ENCODE measurements around the gene COL4A6.

COL4A6 gene

DNA sequence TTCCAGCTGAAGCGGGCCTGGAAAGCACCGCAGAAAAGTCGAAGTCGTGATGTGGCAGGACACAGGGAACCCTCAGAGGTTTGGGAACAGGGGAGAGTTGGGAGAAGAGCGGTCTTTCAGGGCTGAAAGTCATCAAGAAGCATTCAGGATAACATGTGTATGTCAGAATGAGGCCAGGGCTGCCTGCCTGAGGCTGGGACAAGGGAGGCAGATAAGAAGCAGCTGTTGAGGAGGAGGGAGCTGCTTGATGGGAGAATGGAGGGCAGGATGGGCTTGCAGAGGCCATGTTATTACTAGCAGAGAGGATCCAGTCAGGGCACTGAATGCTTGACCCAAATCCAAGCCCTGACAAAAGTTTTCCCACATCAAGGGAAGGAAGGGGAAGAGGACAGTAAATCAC is 214.6 kb downstream of the COL4A6 start:
- peak overlapping the region; percentile 47 for H2AK5ac ChIP-seq (ENCODE audit: low read length, severe bottlenecking)

DNA sequence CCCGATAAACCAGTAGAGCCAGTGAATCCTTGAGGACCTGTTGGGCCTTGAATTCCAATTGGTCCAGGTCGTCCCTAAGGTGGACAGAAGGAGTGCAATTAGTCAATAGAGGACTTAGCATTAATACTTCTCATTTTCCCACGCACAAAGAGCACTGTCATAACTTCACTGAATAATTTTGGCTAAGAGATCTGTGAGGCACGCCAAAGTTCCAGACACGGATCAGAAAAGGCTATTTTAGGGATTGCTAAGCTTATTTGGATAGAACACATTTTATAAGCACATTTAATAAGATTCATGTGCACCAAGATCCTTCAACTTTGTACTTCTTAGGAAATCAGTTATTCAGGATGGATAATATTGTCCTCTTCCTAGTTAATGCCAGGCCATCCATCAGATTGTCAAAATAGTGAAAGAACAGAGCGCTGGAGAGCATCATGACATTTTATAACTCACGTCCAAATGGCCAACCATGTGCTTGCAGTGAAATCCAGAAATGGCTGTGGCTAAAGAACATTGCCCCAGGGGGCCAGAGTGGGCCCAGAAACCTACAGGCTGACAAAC is 216.8 kb downstream of the COL4A6 start:
- H2AK5ac ChIP-seq (ENCODE audit: low read length, severe bottlenecking) = no peak overlapping the region
- no peaks in the 10 kb centered on the region for H3K9me3 ChIP-seq (ENCODE audit: control insufficient read depth, low read length)
- no peak overlapping the region for H4K8ac ChIP-seq (ENCODE audit: low read length)
- H2AFZ ChIP-seq (ENCODE audit: low read depth, low read length) = no peak overlapping the region
- no peak overlapping the region for H3K14ac ChIP-seq (ENCODE audit: low read length in 2 of 2)
- H2BK5ac ChIP-seq (ENCODE audit: low read depth, low read length, poor library complexity, severe bottlenecking) = no peak overlapping the region
- no peak for DNase-seq
- H3K18ac ChIP-seq (ENCODE audit: low read depth in 1 of 2, low read length in 2 of 2) = no peak overlapping the region
- no peak overlapping the region for H2BK120ac ChIP-seq (ENCODE audit: low read depth, low read length)
- no peaks in the 10 kb centered on the region for H3K79me1 ChIP-seq (replicated peaks; ENCODE audit: low read length, poor library complexity, severe bottlenecking)
- H3K27me3 ChIP-seq (ENCODE audit: control insufficient read depth in 1 of 2, insufficient read depth in 1 of 2, low read length in 2 of 2) = peaks cover 0 to 56% of the 10 kb centered on the region in 2 experiments
- no peak overlapping the region for H3K23ac ChIP-seq (ENCODE audit: low read length in 2 of 2)
- H3K4me2 ChIP-seq (ENCODE audit: low read length, poor library complexity, severe bottlenecking) = no peak overlapping the region
- H3K36me3 ChIP-seq (ENCODE audit: control insufficient read depth in 1 of 2, insufficient read depth in 2 of 2, low read depth in 1 of 2, low read length in 2 of 2) = no peaks in the 10 kb centered on the region
- H3K27ac ChIP-seq (ENCODE audit: low read length, poor library complexity, severe bottlenecking) = no peak overlapping the region
- H2BK12ac ChIP-seq (ENCODE audit: low read length in 2 of 2) = no peak overlapping the region
- peaks cover 6% of the 10 kb centered on the region for H3K4me1 ChIP-seq (ENCODE audit: control insufficient read depth, insufficient read depth, low read depth, low read length)
- no peak overlapping the region for H3K4me3 ChIP-seq (ENCODE audit: insufficient read depth in 1 of 2, low read depth in 1 of 2, low read length in 2 of 2)
- no peak overlapping the region for H3K9ac ChIP-seq (ENCODE audit: low read length)
- H2BK15ac ChIP-seq (ENCODE audit: low read depth, poor library complexity, severe bottlenecking) = no peak overlapping the region
- 82% methylated on average over 3 of the region's 7 CpGs for WGBS
- no peak overlapping the region for H3K4ac ChIP-seq (ENCODE audit: low read depth in 1 of 2, low read length in 2 of 2)
- H4K91ac ChIP-seq (ENCODE audit: low read length) = no peak overlapping the region

More for the DNA sequence above, 214.6 kb downstream of the COL4A6 start:
- Histone ChIP-seq H3K9me3 (ENCODE audit: control insufficient read depth, low read length) (no peaks in the 10 kb centered on the region), H3K18ac (ENCODE audit: low read depth in 1 of 2, low read length in 2 of 2) (no peak overlapping the region), H4K91ac (ENCODE audit: low read length) (no peak overlapping the region), H3K4me1 (ENCODE audit: control insufficient read depth, insufficient read depth, low read depth, low read length) (peaks cover 6% of the 10 kb centered on the region), H3K4ac (ENCODE audit: low read depth in 1 of 2, low read length in 2 of 2) (no peak overlapping the region), H2BK15ac (ENCODE audit: low read depth, poor library complexity, severe bottlenecking) (no peak overlapping the region), H4K8ac (ENCODE audit: low read length) (no peak overlapping the region), H3K9ac (ENCODE audit: low read length) (no peak overlapping the region), H3K27ac (ENCODE audit: low read length, poor library complexity, severe bottlenecking) (no peak overlapping the region), H2AFZ (ENCODE audit: low read depth, low read length) (no peak overlapping the region), H3K79me1 (replicated peaks; ENCODE audit: low read length, poor library complexity, severe bottlenecking) (no peaks in the 10 kb centered on the region), H3K14ac (ENCODE audit: low read length in 2 of 2) (no peak overlapping the region), H3K27me3 (ENCODE audit: control insufficient read depth in 1 of 2, insufficient read depth in 1 of 2, low read length in 2 of 2) (peaks cover 0 to 66% of the 10 kb centered on the region in 2 experiments), H3K4me3 (ENCODE audit: insufficient read depth in 1 of 2, low read depth in 1 of 2, low read length in 2 of 2) (no peak overlapping the region), H3K4me2 (ENCODE audit: low read length, poor library complexity, severe bottlenecking) (no peak overlapping the region), H2BK5ac (ENCODE audit: low read depth, low read length, poor library complexity, severe bottlenecking) (no peak overlapping the region), H3K23ac (ENCODE audit: low read length in 2 of 2) (no peak overlapping the region), H2BK12ac (ENCODE audit: low read length in 2 of 2) (peak overlapping the region in 1 of 2 experiments; percentile 15), H3K36me3 (ENCODE audit: control insufficient read depth in 1 of 2, insufficient read depth in 2 of 2, low read depth in 1 of 2, low read length in 2 of 2) (no peaks in the 10 kb centered on the region), H2BK120ac (ENCODE audit: low read depth, low read length) (no peak overlapping the region)
- DNase-seq = no peak
- WGBS = 87% methylated on average over 5 of the region's 5 CpGs

DNA sequence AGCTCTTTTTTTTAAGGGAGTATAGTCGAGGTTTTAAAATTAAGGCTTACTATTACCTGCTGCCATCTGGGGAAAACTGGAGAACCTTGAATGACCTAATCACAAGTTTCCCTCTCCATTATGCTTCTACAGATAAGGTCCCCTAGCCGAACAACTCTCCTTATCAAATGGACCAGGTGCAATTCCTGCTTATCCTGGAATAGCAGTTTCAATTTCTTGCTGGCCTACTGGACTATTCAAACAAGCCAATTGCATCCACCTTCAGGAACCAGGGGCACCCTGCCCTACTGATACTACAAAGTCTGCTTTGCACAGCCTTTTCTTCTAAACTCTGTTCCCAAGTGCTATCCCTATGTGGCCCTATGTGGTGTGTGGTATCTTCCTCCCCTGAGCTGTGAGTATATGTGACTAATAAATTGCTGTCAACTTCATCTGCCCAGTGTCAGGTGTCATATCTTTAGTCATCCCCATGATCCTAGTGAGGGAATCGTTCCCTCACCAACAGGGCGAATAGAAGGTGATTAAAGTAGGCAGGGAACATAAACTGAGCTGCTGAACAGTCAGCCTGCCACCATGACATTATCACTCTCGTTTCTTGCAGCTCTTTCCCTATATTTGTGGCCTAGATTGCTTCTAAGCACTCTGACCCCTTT is 218.1 kb downstream of the COL4A6 start:
- WGBS = 96% methylated on average over 4 of the region's 5 CpGs
- no peaks in the 10 kb centered on the region for H3K79me1 ChIP-seq (replicated peaks; ENCODE audit: low read length, poor library complexity, severe bottlenecking)
- H2AK5ac ChIP-seq (ENCODE audit: low read length, severe bottlenecking) = no peak overlapping the region
- H3K14ac ChIP-seq (ENCODE audit: low read length in 2 of 2) = no peak overlapping the region
- H4K8ac ChIP-seq (ENCODE audit: low read length) = no peak overlapping the region
- H2BK15ac ChIP-seq (ENCODE audit: low read depth, poor library complexity, severe bottlenecking) = no peak overlapping the region
- H3K4me3 ChIP-seq (ENCODE audit: insufficient read depth in 1 of 2, low read depth in 1 of 2, low read length in 2 of 2) = no peak overlapping the region
- no peak overlapping the region for H2AFZ ChIP-seq (ENCODE audit: low read depth, low read length)
- H2BK5ac ChIP-seq (ENCODE audit: low read depth, low read length, poor library complexity, severe bottlenecking) = no peak overlapping the region
- H3K27ac ChIP-seq (ENCODE audit: low read length, poor library complexity, severe bottlenecking) = no peak overlapping the region
- no peak overlapping the region for H3K4ac ChIP-seq (ENCODE audit: low read depth in 1 of 2, low read length in 2 of 2)
- H3K36me3 ChIP-seq (ENCODE audit: control insufficient read depth in 1 of 2, insufficient read depth in 2 of 2, low read depth in 1 of 2, low read length in 2 of 2) = no peaks in the 10 kb centered on the region
- no peak overlapping the region for H2BK12ac ChIP-seq (ENCODE audit: low read length in 2 of 2)
- H3K23ac ChIP-seq (ENCODE audit: low read length in 2 of 2) = no peak overlapping the region
- H3K9ac ChIP-seq (ENCODE audit: low read length) = no peak overlapping the region
- H3K27me3 ChIP-seq (ENCODE audit: control insufficient read depth in 1 of 2, insufficient read depth in 1 of 2, low read length in 2 of 2) = peaks cover 0 to 53% of the 10 kb centered on the region in 2 experiments
- H3K4me2 ChIP-seq (ENCODE audit: low read length, poor library complexity, severe bottlenecking) = no peak overlapping the region
- H3K9me3 ChIP-seq (ENCODE audit: control insufficient read depth, low read length) = no peaks in the 10 kb centered on the region
- no peak for DNase-seq
- no peak overlapping the region for H3K18ac ChIP-seq (ENCODE audit: low read depth in 1 of 2, low read length in 2 of 2)
- no peak overlapping the region for H4K91ac ChIP-seq (ENCODE audit: low read length)
- no peak overlapping the region for H2BK120ac ChIP-seq (ENCODE audit: low read depth, low read length)
- peaks cover 6% of the 10 kb centered on the region for H3K4me1 ChIP-seq (ENCODE audit: control insufficient read depth, insufficient read depth, low read depth, low read length)

DNA sequence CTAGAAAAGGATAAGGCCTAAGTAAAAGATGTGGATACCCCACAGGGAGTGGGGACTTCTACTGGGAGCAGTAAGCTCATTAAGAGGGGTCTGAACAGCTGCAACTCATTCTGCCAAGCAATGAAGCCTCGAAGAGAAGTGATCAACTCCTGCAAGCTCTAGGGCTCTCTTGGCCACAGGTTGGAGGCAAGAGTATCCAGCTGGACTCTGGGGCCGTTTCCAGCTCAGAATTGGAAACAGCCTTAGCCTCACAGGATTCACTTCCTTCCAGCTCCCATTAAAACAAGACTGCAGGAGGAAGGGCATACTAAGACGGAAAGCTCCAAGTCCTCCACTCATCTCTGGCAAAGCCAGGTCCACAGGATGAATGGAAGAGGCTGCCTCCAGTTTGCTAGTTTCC is 220.3 kb downstream of the COL4A6 start:
- no peak overlapping the region for H4K8ac ChIP-seq (ENCODE audit: low read length)
- no peak overlapping the region for H3K4me2 ChIP-seq (ENCODE audit: low read length, poor library complexity, severe bottlenecking)
- no peak overlapping the region for H3K4ac ChIP-seq (ENCODE audit: low read depth in 1 of 2, low read length in 2 of 2)
- H3K23ac ChIP-seq (ENCODE audit: low read length in 2 of 2) = no peak overlapping the region
- no peaks in the 10 kb centered on the region for H3K79me1 ChIP-seq (replicated peaks; ENCODE audit: low read length, poor library complexity, severe bottlenecking)
- no peak overlapping the region for H3K18ac ChIP-seq (ENCODE audit: low read depth in 1 of 2, low read length in 2 of 2)
- H2BK5ac ChIP-seq (ENCODE audit: low read depth, low read length, poor library complexity, severe bottlenecking) = no peak overlapping the region
- DNase-seq = no peak
- no peak overlapping the region for H3K9ac ChIP-seq (ENCODE audit: low read length)
- no peaks in the 10 kb centered on the region for H3K36me3 ChIP-seq (ENCODE audit: control insufficient read depth in 1 of 2, insufficient read depth in 2 of 2, low read depth in 1 of 2, low read length in 2 of 2)
- H3K9me3 ChIP-seq (ENCODE audit: control insufficient read depth, low read length) = no peaks in the 10 kb centered on the region
- H2AK5ac ChIP-seq (ENCODE audit: low read length, severe bottlenecking) = no peak overlapping the region
- no peak overlapping the region for H2AFZ ChIP-seq (ENCODE audit: low read depth, low read length)
- no peaks in the 10 kb centered on the region for H3K4me1 ChIP-seq (ENCODE audit: control insufficient read depth, insufficient read depth, low read depth, low read length)
- no peak overlapping the region for H4K91ac ChIP-seq (ENCODE audit: low read length)
- no peak overlapping the region for H3K4me3 ChIP-seq (ENCODE audit: insufficient read depth in 1 of 2, low read depth in 1 of 2, low read length in 2 of 2)
- no peak overlapping the region for H3K14ac ChIP-seq (ENCODE audit: low read length in 2 of 2)
- peaks cover 0 to 51% of the 10 kb centered on the region in 2 experiments for H3K27me3 ChIP-seq (ENCODE audit: control insufficient read depth in 1 of 2, insufficient read depth in 1 of 2, low read length in 2 of 2)
- 97% methylated on average over 3 of the region's 3 CpGs for WGBS
- H2BK12ac ChIP-seq (ENCODE audit: low read length in 2 of 2) = no peak overlapping the region
- no peak overlapping the region for H2BK120ac ChIP-seq (ENCODE audit: low read depth, low read length)
- no peak overlapping the region for H3K27ac ChIP-seq (ENCODE audit: low read length, poor library complexity, severe bottlenecking)
- H2BK15ac ChIP-seq (ENCODE audit: low read depth, poor library complexity, severe bottlenecking) = no peak overlapping the region
